DMS153 (cell line): ENCODE results near the gene KDELR1.

Experiments
- DNase-seq: peaks from one replicate; lab custom pipeline; 2025; lab: John Stamatoyannopoulos, UW

Gene KDELR1

GRCh38 chr19:48391100-48392005, at the start of gene KDELR1:
Gene KDELR1, minus strand, starts transcription at chr19:48391551. Its CDS starts 193 bp downstream, at chr19:48391358.
- no peak for DNase-seq

GRCh38 chr19:48436586-48436985, 45.2 kb upstream of the KDELR1 start:
- DNase-seq = no peak

GRCh38 chr19:48433337-48433736, 42.0 kb upstream of the KDELR1 start:
- DNase-seq = no peak

- no peak for DNase-seq
These were observed 37.3 kb upstream of the KDELR1 start for GRCh38 chr19:48428670-48429069.

- no peak for DNase-seq
These were observed 33.4 kb upstream of the KDELR1 start for GRCh38 chr19:48424694-48425219.

GRCh38 chr19:48421548-48421947, 30.2 kb upstream of the KDELR1 start:
- DNase-seq = no peak

- DNase-seq = no peak
These were observed 28.0 kb upstream of the KDELR1 start for GRCh38 chr19:48419158-48419920.

GRCh38 chr19:48418317-48419064, 27.1 kb upstream of the KDELR1 start:
- DNase-seq = no peak

GRCh38 chr19:48417421-48417820, 26.1 kb upstream of the KDELR1 start:
- DNase-seq = no peak

GRCh38 chr19:48415806-48416221, 24.5 kb upstream of the KDELR1 start:
- no peak for DNase-seq

GRCh38 chr19:48415395-48415794, 24.0 kb upstream of the KDELR1 start:
- peak; percentile 51 for DNase-seq

- DNase-seq = no peak
These were observed 22.7 kb upstream of the KDELR1 start for GRCh38 chr19:48413879-48414587.

- no peak for DNase-seq
These were observed 14.5 kb upstream of the KDELR1 start for GRCh38 chr19:48405850-48406249.

- DNase-seq = no peak
These were observed 13.8 kb upstream of the KDELR1 start for GRCh38 chr19:48405010-48405659.

GRCh38 chr19:48403606-48404005, 12.3 kb upstream of the KDELR1 start:
- peak; percentile 51 for DNase-seq

- DNase-seq = peak; percentile 44
These were observed 9.9 kb upstream of the KDELR1 start for GRCh38 chr19:48401287-48401686.

- DNase-seq = peak; percentile 97
These were observed 8.8 kb upstream of the KDELR1 start for GRCh38 chr19:48400018-48400742.

GRCh38 chr19:48398375-48399235, 7.3 kb upstream of the KDELR1 start:
- peak; percentile 85 for DNase-seq

- no peak for DNase-seq
These were observed 6.7 kb upstream of the KDELR1 start for GRCh38 chr19:48398102-48398374.
